CD4-positive, alpha-beta T cell treated with Interleukin-4 for 4 hours (primary cell): ENCODE measurements around the gene DCUN1D4.
A peak's percentile ranks its signal among the peaks of the same experiment; 100 is the strongest.
"Not testable (repeated sequence)": the region's sequence is repeated elsewhere in the genome, so short reads cannot be mapped to it uniquely, and the experiment has no call there.

Experiments
- DNase-seq: peaks from one replicate; pipeline ENCODE4 v3.0.0-alpha.2; 2020

Gene DCUN1D4

GRCh38 chr4:51895816-51896408 is 53.0 kb downstream of the DCUN1D4 start:
- DNase-seq = peak; percentile 67

GRCh38 chr4:51901363-51901762 is 58.4 kb downstream of the DCUN1D4 start:
- no peak for DNase-seq

- DNase-seq = no peak
These were observed 63.4 kb downstream of the DCUN1D4 start for GRCh38 chr4:51906167-51906958.

GRCh38 chr4:51907006-51907669 is 64.2 kb downstream of the DCUN1D4 start:
- DNase-seq = no peak

- DNase-seq = no peak
These were observed 66.3 kb downstream of the DCUN1D4 start for GRCh38 chr4:51909236-51909703.

- DNase-seq = no peak
These were observed 75.3 kb downstream of the DCUN1D4 start for GRCh38 chr4:51918251-51918650.

GRCh38 chr4:51923343-51923742 is 80.4 kb downstream of the DCUN1D4 start:
- no peak for DNase-seq

GRCh38 chr4:51925307-51925706 is 82.4 kb downstream of the DCUN1D4 start:
- DNase-seq = no peak

- DNase-seq = no peak
These were observed 87.6 kb downstream of the DCUN1D4 start for GRCh38 chr4:51930557-51930956.

GRCh38 chr4:51931461-51931860 is 88.5 kb downstream of the DCUN1D4 start:
- no peak for DNase-seq

- DNase-seq = no peak
These were observed 89.3 kb downstream of the DCUN1D4 start for GRCh38 chr4:51932261-51932660.

- DNase-seq = no peak
These were observed 89.7 kb downstream of the DCUN1D4 start for GRCh38 chr4:51932684-51933083.

- DNase-seq = not testable (repeated sequence)
These were observed 97.5 kb downstream of the DCUN1D4 start for GRCh38 chr4:51940460-51940859.

GRCh38 chr4:51942108-51942832 is 99.3 kb downstream of the DCUN1D4 start:
- no peak for DNase-seq

- DNase-seq = no peak
These were observed 99.9 kb downstream of the DCUN1D4 start for GRCh38 chr4:51942833-51943215.

GRCh38 chr4:51943221-51943620 is 100.3 kb downstream of the DCUN1D4 start:
- DNase-seq = no peak

GRCh38 chr4:51958199-51958968 is 115.4 kb downstream of the DCUN1D4 start:
- no peak for DNase-seq

GRCh38 chr4:51960486-51960885 is 117.5 kb downstream of the DCUN1D4 start:
- DNase-seq = no peak

- DNase-seq = no peak
These were observed 121.0 kb downstream of the DCUN1D4 start for GRCh38 chr4:51963841-51964517.

- no peak for DNase-seq
These were observed 122.9 kb downstream of the DCUN1D4 start for GRCh38 chr4:51965862-51966261.
